Measurements from ENCODE around the gene LRP6. TPM values are rescaled to one million over a fixed set of nuclear protein-coding genes. Genes with fewer than 3 reads are reported as not detected.
"Not testable (repeated sequence)": the region's sequence is repeated elsewhere in the genome, so short reads cannot be mapped to it uniquely, and the experiment has no call there.

The LRP6 gene
- total and polyA plus RNA-seq, 8 donors: 44.5 to 65.7 (median 62.2) TPM

- no peak overlapping the region for H3K27ac ChIP-seq
- no peak overlapping the region for H3K4me3 ChIP-seq
- DNase-seq (no peak), ATAC-seq (no peak)
- intact Hi-C loops (cut with DNase I): no loop called here
- H3K4me1 ChIP-seq: peaks cover 0 to 4% of the 10 kb centered on the region in 2 donors
- TF ChIP-seq CTCF (IDR thresholded peaks at IDR 0.05): no peak
- H3K9me3 ChIP-seq: no peaks in the 10 kb centered on the region
- H3K27me3 ChIP-seq: no peaks in the 10 kb centered on the region
- peaks cover 4 to 13% of the 10 kb centered on the region in 2 donors for H3K36me3 ChIP-seq
Measured at GRCh38 chr12:12126551-12126950, 140.3 kb downstream of the LRP6 start.

- TF ChIP-seq CTCF (IDR thresholded peaks at IDR 0.05): no peak
- ATAC-seq: peak; percentile 58
- no peak for DNase-seq
- no peaks in the 10 kb centered on the region for H3K9me3 ChIP-seq
- H3K27ac ChIP-seq: no peak overlapping the region
- no peaks in the 10 kb centered on the region for H3K27me3 ChIP-seq
- no peak overlapping the region for H3K4me3 ChIP-seq
- H3K4me1 ChIP-seq: peaks cover 0 to 4% of the 10 kb centered on the region in 2 donors
- intact Hi-C loops (cut with DNase I): no loop called here
- H3K36me3 ChIP-seq: peaks cover 4 to 17% of the 10 kb centered on the region in 2 donors
Measured at GRCh38 chr12:12123036-12123604, 143.7 kb downstream of the LRP6 start.

- DNase-seq: no peak
- H3K4me3 ChIP-seq: no peak overlapping the region
- peaks cover 4 to 17% of the 10 kb centered on the region in 2 donors for H3K36me3 ChIP-seq
- TF ChIP-seq CTCF (IDR thresholded peaks at IDR 0.05): no peak
- no peak overlapping the region for H3K27ac ChIP-seq
- H3K9me3 ChIP-seq: no peaks in the 10 kb centered on the region
- H3K4me1 ChIP-seq: peaks cover 0 to 4% of the 10 kb centered on the region in 2 donors
- intact Hi-C loops (cut with DNase I): no loop called here
- no peaks in the 10 kb centered on the region for H3K27me3 ChIP-seq
- ATAC-seq: no peak
Measured at GRCh38 chr12:12121061-12121460, 145.8 kb downstream of the LRP6 start.

GRCh38 chr12:12116677-12117076, 150.2 kb downstream of the LRP6 start:
- Histone ChIP-seq H3K27ac (no peak overlapping the region), H3K36me3 (peaks cover 0 to 19% of the 10 kb centered on the region in 2 donors), H3K4me3 (no peak overlapping the region), H3K9me3 (no peaks in the 10 kb centered on the region), H3K4me1 (no peaks in the 10 kb centered on the region), H3K27me3 (no peaks in the 10 kb centered on the region)
- intact Hi-C loops (cut with DNase I): no loop called here
- TF ChIP-seq CTCF (IDR thresholded peaks at IDR 0.05): no peak
- ATAC-seq: peak; percentile 56
- no peak for DNase-seq

GRCh38 chr12:12115514-12115913, 151.3 kb downstream of the LRP6 start:
- no peaks in the 10 kb centered on the region for H3K4me1 ChIP-seq
- DNase-seq (no peak), ATAC-seq (no peak)
- H3K27ac ChIP-seq: no peak overlapping the region
- no peaks in the 10 kb centered on the region for H3K27me3 ChIP-seq
- no peak overlapping the region for H3K4me3 ChIP-seq
- no peaks in the 10 kb centered on the region for H3K9me3 ChIP-seq
- TF ChIP-seq CTCF (IDR thresholded peaks at IDR 0.05): no peak
- intact Hi-C loops (cut with DNase I): no loop called here
- H3K36me3 ChIP-seq: peaks cover 0 to 11% of the 10 kb centered on the region in 2 donors

- intact Hi-C loops (cut with DNase I); H3K27ac ChIP-seq; H3K27me3 ChIP-seq; DNase-seq; ATAC-seq; H3K36me3 ChIP-seq; H3K4me1 ChIP-seq; H3K4me3 ChIP-seq: not testable (repeated sequence)
- H3K9me3 ChIP-seq: peaks cover 0 to 28% of the 10 kb centered on the region in 2 donors
Measured at GRCh38 chr12:12110923-12111555, 155.8 kb downstream of the LRP6 start.
